Astrocyte (in vitro differentiated cells and primary cell): ENCODE results near the gene FAM78B. TPM values are rescaled to one million over a fixed set of nuclear protein-coding genes. Genes with fewer than 3 reads are reported as not detected.

Experiments used
- DNase-seq: peaks from one replicate; pipeline ENCODE4 v3.0.0-alpha.2; 2010; ENCODE audit warnings: low read depth
- FAIRE-seq: peaks from 2 replicates; lab custom pipeline; 2011; peaks lifted over from hg19 to GRCh38; lab: Jason Lieb, UNC
- H2AFZ ChIP-seq: 2 replicates; pipeline ENCODE4 v1.6.0; 2012; ENCODE audit warnings: low read depth, low read length, inconsistent platforms
- H3K27ac ChIP-seq: 2 replicates; pipeline ENCODE4 v1.5.1; 2011; ENCODE audit warnings: low read depth, low read length, inconsistent platforms
- H3K27me3 ChIP-seq: 2 replicates; pipeline ENCODE4 v1.6.0; 2011; ENCODE audit warnings: low read length, inconsistent platforms; ENCODE audit not compliant: insufficient read depth
- H3K36me3 ChIP-seq: 2 replicates; pipeline ENCODE4 v1.5.1; 2011; ENCODE audit warnings: low read length, inconsistent platforms; ENCODE audit not compliant: insufficient read depth
- H3K4me1 ChIP-seq: 2 replicates; pipeline ENCODE4 v1.5.1; 2011; ENCODE audit warnings: low read length, inconsistent platforms; ENCODE audit not compliant: insufficient read depth
- H3K4me2 ChIP-seq: 2 replicates; pipeline ENCODE4 v1.6.0; 2012; ENCODE audit warnings: low read length, inconsistent platforms
- H3K4me3 ChIP-seq: 2 replicates; pipeline ENCODE4 v1.5.1; 2011; ENCODE audit warnings: low read depth, mild to moderate bottlenecking, low read length, inconsistent platforms; ENCODE audit not compliant: insufficient read depth
- H3K79me2 ChIP-seq: 2 replicates; pipeline ENCODE4 v1.6.0; 2012; ENCODE audit warnings: mild to moderate bottlenecking, low read length, inconsistent platforms; ENCODE audit not compliant: insufficient read depth
- H3K9ac ChIP-seq: 2 replicates; pipeline ENCODE4 v1.6.0; 2012; ENCODE audit warnings: mild to moderate bottlenecking, low read length, inconsistent platforms
- H3K9me3 ChIP-seq: 2 replicates; pipeline ENCODE4 v1.5.1; 2012; ENCODE audit warnings: low read depth, mild to moderate bottlenecking, low read length, inconsistent platforms; ENCODE audit not compliant: insufficient read depth
- H4K20me1 ChIP-seq: 2 replicates; pipeline ENCODE4 v1.6.0; 2012; ENCODE audit warnings: low read length, inconsistent platforms; ENCODE audit not compliant: insufficient read depth
- H3K27ac Mint-ChIP-seq: one replicate; pipeline ENCODE4 v1.8.0; 2021; ENCODE audit warnings: mild to moderate bottlenecking, mixed read lengths; ENCODE audit not compliant: unreplicated experiment
- H3K27me3 Mint-ChIP-seq: one replicate; pipeline ENCODE4 v1.8.0; 2021; ENCODE audit warnings: low read depth, mixed read lengths; ENCODE audit not compliant: unreplicated experiment
- H3K36me3 Mint-ChIP-seq: one replicate; pipeline ENCODE4 v1.8.0; 2021; ENCODE audit warnings: low read depth, mixed read lengths; ENCODE audit not compliant: unreplicated experiment
- H3K4me1 Mint-ChIP-seq: one replicate; pipeline ENCODE4 v1.8.0; 2021; ENCODE audit warnings: low read depth, mixed read lengths; ENCODE audit not compliant: unreplicated experiment
- H3K4me3 Mint-ChIP-seq: one replicate; pipeline ENCODE4 v1.8.0; 2021; ENCODE audit warnings: mild to moderate bottlenecking, moderate library complexity, mixed read lengths; ENCODE audit not compliant: unreplicated experiment
- H3K9me3 Mint-ChIP-seq: one replicate; pipeline ENCODE4 v1.8.0; 2021; ENCODE audit warnings: mild to moderate bottlenecking, mixed read lengths; ENCODE audit not compliant: unreplicated experiment
- CTCF ChIP-seq: IDR thresholded peaks from 2 replicates; pipeline ENCODE4 v1.5.1; 2011; ENCODE audit warnings: low read depth, mild to moderate bottlenecking, inconsistent platforms, low read length, moderate library complexity; ENCODE audit not compliant: insufficient read depth
- EZH2 ChIP-seq: IDR thresholded peaks from 2 replicates; pipeline ENCODE4 v1.6.1; 2012; ENCODE audit warnings: mild to moderate bottlenecking, low read length, inconsistent platforms; ENCODE audit not compliant: insufficient read depth
- total RNA-seq: library from RNA; stranded (reverse); gene quantifications from 2 replicates; pipeline ENCODE4 v1.2.1, GENCODE V29; 2021

Gene FAM78B
- total RNA-seq, 1 donor from 2014 or later = 0.20 TPM

GRCh38 chr1:166079276-166079675 is 87.5 kb downstream of the FAM78B start:
- TF ChIP-seq CTCF (no peak), EZH2 (no peak)
- DNase-seq (no peak), FAIRE-seq (no peak)
- no peaks in the 10 kb centered on the region for H4K20me1 ChIP-seq
- no peak overlapping the region for H3K4me2 ChIP-seq
- H3K4me1 ChIP-seq = no peaks in the 10 kb centered on the region
- H2AFZ ChIP-seq = no peak overlapping the region
- H3K27me3 ChIP-seq = no peaks in the 10 kb centered on the region
- no peak overlapping the region for H3K4me3 Mint-ChIP-seq
- H3K27ac Mint-ChIP-seq = no peak overlapping the region
- peaks cover 3% of the 10 kb centered on the region for H3K9me3 ChIP-seq
- no peak overlapping the region for H3K27ac ChIP-seq
- H3K27me3 Mint-ChIP-seq = no peaks in the 10 kb centered on the region
- H3K36me3 ChIP-seq = no peaks in the 10 kb centered on the region
- no peaks in the 10 kb centered on the region for H3K36me3 Mint-ChIP-seq
- H3K79me2 ChIP-seq = no peaks in the 10 kb centered on the region
- H3K4me1 Mint-ChIP-seq = peaks cover 3% of the 10 kb centered on the region
- H3K9ac ChIP-seq = no peak overlapping the region
- no peaks in the 10 kb centered on the region for H3K9me3 Mint-ChIP-seq
- H3K4me3 ChIP-seq = no peak overlapping the region

- TF ChIP-seq CTCF (no peak), EZH2 (no peak)
- DNase-seq = peak; percentile 42
- Histone ChIP-seq H3K36me3 (no peaks in the 10 kb centered on the region), H3K4me2 (no peak overlapping the region), H2AFZ (no peak overlapping the region), H3K27ac (no peak overlapping the region), H3K4me1 (no peaks in the 10 kb centered on the region), H3K9me3 (no peaks in the 10 kb centered on the region), H3K27me3 (no peaks in the 10 kb centered on the region), H3K79me2 (no peaks in the 10 kb centered on the region), H4K20me1 (no peaks in the 10 kb centered on the region), H3K9ac (no peak overlapping the region), H3K4me3 (no peak overlapping the region)
- no peaks in the 10 kb centered on the region for H3K9me3 Mint-ChIP-seq
- no peaks in the 10 kb centered on the region for H3K36me3 Mint-ChIP-seq
- no peak for FAIRE-seq
- H3K4me1 Mint-ChIP-seq = no peaks in the 10 kb centered on the region
- H3K27me3 Mint-ChIP-seq = peaks cover 8% of the 10 kb centered on the region
- no peak overlapping the region for H3K4me3 Mint-ChIP-seq
- no peak overlapping the region for H3K27ac Mint-ChIP-seq
These were observed 93.3 kb downstream of the FAM78B start for GRCh38 chr1:166073489-166073888.

- Mint-ChIP-seq H3K4me3 (no peak overlapping the region), H3K36me3 (no peaks in the 10 kb centered on the region), H3K27ac (no peak overlapping the region), H3K4me1 (no peaks in the 10 kb centered on the region), H3K9me3 (no peaks in the 10 kb centered on the region), H3K27me3 (peaks cover 12% of the 10 kb centered on the region)
- no peaks in the 10 kb centered on the region for H3K79me2 ChIP-seq
- no peaks in the 10 kb centered on the region for H3K36me3 ChIP-seq
- no peaks in the 10 kb centered on the region for H3K27me3 ChIP-seq
- no peak overlapping the region for H2AFZ ChIP-seq
- no peak overlapping the region for H3K4me2 ChIP-seq
- FAIRE-seq (no peak), DNase-seq (peak; percentile 3)
- no peak overlapping the region for H3K27ac ChIP-seq
- TF ChIP-seq CTCF = no peak
- no peak for TF ChIP-seq EZH2
- H3K9me3 ChIP-seq = no peaks in the 10 kb centered on the region
- no peak overlapping the region for H3K4me3 ChIP-seq
- H4K20me1 ChIP-seq = no peaks in the 10 kb centered on the region
- H3K9ac ChIP-seq = no peak overlapping the region
- no peaks in the 10 kb centered on the region for H3K4me1 ChIP-seq
These were observed 97.4 kb downstream of the FAM78B start for GRCh38 chr1:166069390-166069789.
